ENCODE results near the gene TULP3.

GRCh38 chr12:2960996-2961616 is 70.4 kb downstream of the TULP3 start:
- TF ChIP-seq GATA2 (IDR thresholded peaks at IDR 0.05; ENCODE audit: low read depth, low read length), result no peak
- TF ChIP-seq GATA3 (IDR thresholded peaks at IDR 0.05; ENCODE audit: low read depth, low read length), result no peak
